ENCODE data around the gene SLC7A4.

The SLC7A4 gene

GRCh38 chr22:21070690-21071615 is 38.6 kb upstream of the SLC7A4 start:
- no peak overlapping the region for H3K4me3 ChIP-seq (ENCODE audit: control insufficient read depth, low read depth, low read length)
- no peak for TF ChIP-seq CTCF (IDR thresholded peaks at IDR 0.05; ENCODE audit: control insufficient read depth, insufficient read depth, low read depth, low read length, missing control alignments)
- DNase-seq (ENCODE audit: low read depth), result no peak

- TF ChIP-seq CTCF (IDR thresholded peaks at IDR 0.05; ENCODE audit: control insufficient read depth, insufficient read depth, low read depth, low read length, missing control alignments), result no peak
- DNase-seq (ENCODE audit: low read depth), result no peak
- no peak overlapping the region for H3K4me3 ChIP-seq (ENCODE audit: control insufficient read depth, low read depth, low read length)
Measured at GRCh38 chr22:21069375-21069774, 37.0 kb upstream of the SLC7A4 start.

GRCh38 chr22:21068681-21069276 is 36.4 kb upstream of the SLC7A4 start:
- no peak overlapping the region for H3K4me3 ChIP-seq (ENCODE audit: control insufficient read depth, low read depth, low read length)
- DNase-seq (ENCODE audit: low read depth), result no peak
- no peak for TF ChIP-seq CTCF (IDR thresholded peaks at IDR 0.05; ENCODE audit: control insufficient read depth, insufficient read depth, low read depth, low read length, missing control alignments)

GRCh38 chr22:21067901-21068680 is 35.7 kb upstream of the SLC7A4 start:
- DNase-seq (ENCODE audit: low read depth), result no peak
- TF ChIP-seq CTCF (IDR thresholded peaks at IDR 0.05; ENCODE audit: control insufficient read depth, insufficient read depth, low read depth, low read length, missing control alignments), result no peak
- no peak overlapping the region for H3K4me3 ChIP-seq (ENCODE audit: control insufficient read depth, low read depth, low read length)

- no peak overlapping the region for H3K4me3 ChIP-seq (ENCODE audit: control insufficient read depth, low read depth, low read length)
- no peak for TF ChIP-seq CTCF (IDR thresholded peaks at IDR 0.05; ENCODE audit: control insufficient read depth, insufficient read depth, low read depth, low read length, missing control alignments)
- no peak for DNase-seq (ENCODE audit: low read depth)
Measured at GRCh38 chr22:21067075-21067900, 34.9 kb upstream of the SLC7A4 start.
